ENCODE measurements around the gene MYO5C.

MYO5C gene

GRCh38 chr15:52278135-52278534 is 17.5 kb downstream of the MYO5C start:
- H3K4me1 Mint-ChIP-seq (ENCODE audit: low read depth), result no peaks in the 10 kb centered on the region
- no peak for DNase-seq (ENCODE audit: low spot score)
- no peak overlapping the region for H3K27ac Mint-ChIP-seq
- H3K4me3 Mint-ChIP-seq, result no peak overlapping the region
- H3K9me3 Mint-ChIP-seq, result no peaks in the 10 kb centered on the region
- H3K27me3 Mint-ChIP-seq (ENCODE audit: low read depth), result peaks cover 26% of the 10 kb centered on the region
- H3K36me3 Mint-ChIP-seq (ENCODE audit: low read depth), result no peaks in the 10 kb centered on the region

GRCh38 chr15:52277575-52277974 is 18.0 kb downstream of the MYO5C start:
- Mint-ChIP-seq H3K4me3 (no peak overlapping the region), H3K36me3 (ENCODE audit: low read depth) (no peaks in the 10 kb centered on the region), H3K27ac (no peak overlapping the region), H3K9me3 (no peaks in the 10 kb centered on the region), H3K4me1 (ENCODE audit: low read depth) (no peaks in the 10 kb centered on the region), H3K27me3 (ENCODE audit: low read depth) (peaks cover 24% of the 10 kb centered on the region)
- DNase-seq (ENCODE audit: low spot score), result no peak

GRCh38 chr15:52276256-52276770 is 19.3 kb downstream of the MYO5C start:
- no peak for DNase-seq (ENCODE audit: low spot score)
- Mint-ChIP-seq H3K4me3 (no peak overlapping the region), H3K4me1 (ENCODE audit: low read depth) (no peaks in the 10 kb centered on the region), H3K27ac (no peak overlapping the region), H3K27me3 (ENCODE audit: low read depth) (peaks cover 29% of the 10 kb centered on the region), H3K9me3 (no peaks in the 10 kb centered on the region), H3K36me3 (ENCODE audit: low read depth) (no peaks in the 10 kb centered on the region)

GRCh38 chr15:52263563-52264282 is 31.9 kb downstream of the MYO5C start:
- Mint-ChIP-seq H3K4me3 (no peak overlapping the region), H3K36me3 (ENCODE audit: low read depth) (peaks cover 4% of the 10 kb centered on the region), H3K27me3 (ENCODE audit: low read depth) (no peaks in the 10 kb centered on the region), H3K9me3 (no peaks in the 10 kb centered on the region), H3K4me1 (ENCODE audit: low read depth) (peaks cover 40% of the 10 kb centered on the region), H3K27ac (peak overlapping the region; percentile 22)
- no peak for DNase-seq (ENCODE audit: low spot score)

GRCh38 chr15:52262364-52262763 is 33.2 kb downstream of the MYO5C start:
- H3K36me3 Mint-ChIP-seq (ENCODE audit: low read depth), result peaks cover 4% of the 10 kb centered on the region
- H3K4me1 Mint-ChIP-seq (ENCODE audit: low read depth), result peaks cover 44% of the 10 kb centered on the region
- peak overlapping the region; percentile 93 for H3K27ac Mint-ChIP-seq
- peak overlapping the region; percentile 75 for H3K4me3 Mint-ChIP-seq
- H3K9me3 Mint-ChIP-seq, result no peaks in the 10 kb centered on the region
- no peaks in the 10 kb centered on the region for H3K27me3 Mint-ChIP-seq (ENCODE audit: low read depth)
- DNase-seq (ENCODE audit: low spot score), result no peak

GRCh38 chr15:52261498-52262242 is 33.9 kb downstream of the MYO5C start:
- H3K9me3 Mint-ChIP-seq, result no peaks in the 10 kb centered on the region
- peaks cover 4% of the 10 kb centered on the region for H3K36me3 Mint-ChIP-seq (ENCODE audit: low read depth)
- H3K27me3 Mint-ChIP-seq (ENCODE audit: low read depth), result no peaks in the 10 kb centered on the region
- H3K4me3 Mint-ChIP-seq, result peak overlapping the region; percentile 75
- H3K27ac Mint-ChIP-seq, result peak overlapping the region; percentile 93
- DNase-seq (ENCODE audit: low spot score), result peak; percentile 79
- H3K4me1 Mint-ChIP-seq (ENCODE audit: low read depth), result peaks cover 51% of the 10 kb centered on the region

GRCh38 chr15:52261026-52261425 is 34.6 kb downstream of the MYO5C start:
- H3K4me1 Mint-ChIP-seq (ENCODE audit: low read depth), result peaks cover 57% of the 10 kb centered on the region
- H3K27ac Mint-ChIP-seq, result peak overlapping the region; percentile 93
- no peak for DNase-seq (ENCODE audit: low spot score)
- H3K36me3 Mint-ChIP-seq (ENCODE audit: low read depth), result peaks cover 4% of the 10 kb centered on the region
- H3K4me3 Mint-ChIP-seq, result no peak overlapping the region
- no peaks in the 10 kb centered on the region for H3K27me3 Mint-ChIP-seq (ENCODE audit: low read depth)
- no peaks in the 10 kb centered on the region for H3K9me3 Mint-ChIP-seq

GRCh38 chr15:52259503-52259902 is 36.1 kb downstream of the MYO5C start:
- H3K9me3 Mint-ChIP-seq, result no peaks in the 10 kb centered on the region
- no peak overlapping the region for H3K27ac Mint-ChIP-seq
- H3K4me3 Mint-ChIP-seq, result no peak overlapping the region
- peaks cover 4% of the 10 kb centered on the region for H3K36me3 Mint-ChIP-seq (ENCODE audit: low read depth)
- H3K4me1 Mint-ChIP-seq (ENCODE audit: low read depth), result peaks cover 62% of the 10 kb centered on the region
- no peaks in the 10 kb centered on the region for H3K27me3 Mint-ChIP-seq (ENCODE audit: low read depth)
- DNase-seq (ENCODE audit: low spot score), result no peak

- DNase-seq (ENCODE audit: low spot score), result no peak
- peaks cover 64% of the 10 kb centered on the region for H3K4me1 Mint-ChIP-seq (ENCODE audit: low read depth)
- H3K4me3 Mint-ChIP-seq, result no peak overlapping the region
- H3K27ac Mint-ChIP-seq, result no peak overlapping the region
- no peaks in the 10 kb centered on the region for H3K9me3 Mint-ChIP-seq
- no peaks in the 10 kb centered on the region for H3K27me3 Mint-ChIP-seq (ENCODE audit: low read depth)
- peaks cover 4% of the 10 kb centered on the region for H3K36me3 Mint-ChIP-seq (ENCODE audit: low read depth)
Observed at GRCh38 chr15:52258461-52258860, 37.1 kb downstream of the MYO5C start.

GRCh38 chr15:52257734-52258062 is 37.9 kb downstream of the MYO5C start:
- Mint-ChIP-seq H3K4me1 (ENCODE audit: low read depth) (peaks cover 59% of the 10 kb centered on the region), H3K9me3 (no peaks in the 10 kb centered on the region), H3K27me3 (ENCODE audit: low read depth) (no peaks in the 10 kb centered on the region), H3K4me3 (no peak overlapping the region), H3K27ac (no peak overlapping the region), H3K36me3 (ENCODE audit: low read depth) (peaks cover 4% of the 10 kb centered on the region)
- DNase-seq (ENCODE audit: low spot score), result no peak

- Mint-ChIP-seq H3K4me3 (peak overlapping the region; percentile 63), H3K27me3 (ENCODE audit: low read depth) (no peaks in the 10 kb centered on the region), H3K36me3 (ENCODE audit: low read depth) (peaks cover 2% of the 10 kb centered on the region), H3K4me1 (ENCODE audit: low read depth) (peaks cover 54% of the 10 kb centered on the region), H3K27ac (no peak overlapping the region), H3K9me3 (no peaks in the 10 kb centered on the region)
- no peak for DNase-seq (ENCODE audit: low spot score)
Observed at GRCh38 chr15:52256930-52257733, 38.5 kb downstream of the MYO5C start.

- H3K27me3 Mint-ChIP-seq (ENCODE audit: low read depth), result no peaks in the 10 kb centered on the region
- H3K9me3 Mint-ChIP-seq, result no peaks in the 10 kb centered on the region
- peak overlapping the region; percentile 75 for H3K27ac Mint-ChIP-seq
- peaks cover 47% of the 10 kb centered on the region for H3K4me1 Mint-ChIP-seq (ENCODE audit: low read depth)
- H3K36me3 Mint-ChIP-seq (ENCODE audit: low read depth), result no peaks in the 10 kb centered on the region
- H3K4me3 Mint-ChIP-seq, result peak overlapping the region; percentile 63
- DNase-seq (ENCODE audit: low spot score), result peak; percentile 63
Observed at GRCh38 chr15:52256366-52256765, 39.2 kb downstream of the MYO5C start.

- Mint-ChIP-seq H3K4me1 (ENCODE audit: low read depth) (peaks cover 43% of the 10 kb centered on the region), H3K36me3 (ENCODE audit: low read depth) (no peaks in the 10 kb centered on the region), H3K27me3 (ENCODE audit: low read depth) (no peaks in the 10 kb centered on the region), H3K27ac (no peak overlapping the region), H3K4me3 (no peak overlapping the region), H3K9me3 (no peaks in the 10 kb centered on the region)
- DNase-seq (ENCODE audit: low spot score), result no peak
Observed at GRCh38 chr15:52255935-52256334, 39.7 kb downstream of the MYO5C start.

GRCh38 chr15:52255008-52255407 is 40.6 kb downstream of the MYO5C start:
- no peaks in the 10 kb centered on the region for H3K36me3 Mint-ChIP-seq (ENCODE audit: low read depth)
- H3K4me1 Mint-ChIP-seq (ENCODE audit: low read depth), result peaks cover 36% of the 10 kb centered on the region
- no peak overlapping the region for H3K4me3 Mint-ChIP-seq
- no peak overlapping the region for H3K27ac Mint-ChIP-seq
- no peak for DNase-seq (ENCODE audit: low spot score)
- H3K27me3 Mint-ChIP-seq (ENCODE audit: low read depth), result no peaks in the 10 kb centered on the region
- no peaks in the 10 kb centered on the region for H3K9me3 Mint-ChIP-seq
